NB4 (cell line): ENCODE data around the gene ARHGAP35.
A peak's percentile ranks its signal among the peaks of the same experiment; 100 is the strongest.
"Not testable (repeated sequence)": the region's sequence is repeated elsewhere in the genome, so short reads cannot be mapped to it uniquely, and the experiment has no call there.

Experiments
- DNase-seq: peaks from one replicate; pipeline ENCODE4 v3.0.0; 2010; ENCODE audit warnings: low read depth
- H3K4me3 ChIP-seq: one replicate; pipeline ENCODE4 v1.5.1; 2011; ENCODE audit warnings: mild to moderate bottlenecking, low read depth, low read length, moderate library complexity
- MYC ChIP-seq: IDR thresholded peaks from 2 replicates; pipeline ENCODE4 v1.6.1; 2011; ENCODE audit warnings: low read depth, low read length
- POLR2A ChIP-seq: IDR thresholded peaks from 2 replicates; pipeline ENCODE4 v1.6.1; 2011; ENCODE audit warnings: mild to moderate bottlenecking; ENCODE audit not compliant: insufficient read length; ENCODE audit errors: extremely low read depth
- TF ChIP-seq, protein P1 (sequence below): IDR thresholded peaks from 2 replicates; pipeline ENCODE4 v1.6.1; 2011; ENCODE audit warnings: low read depth, low read length
- TF ChIP-seq, protein P2 (sequence below): IDR thresholded peaks from one replicate; pipeline ENCODE4 v1.5.1; 2012; ENCODE audit warnings: low read depth, low read length

ARHGAP35 gene

DNA sequence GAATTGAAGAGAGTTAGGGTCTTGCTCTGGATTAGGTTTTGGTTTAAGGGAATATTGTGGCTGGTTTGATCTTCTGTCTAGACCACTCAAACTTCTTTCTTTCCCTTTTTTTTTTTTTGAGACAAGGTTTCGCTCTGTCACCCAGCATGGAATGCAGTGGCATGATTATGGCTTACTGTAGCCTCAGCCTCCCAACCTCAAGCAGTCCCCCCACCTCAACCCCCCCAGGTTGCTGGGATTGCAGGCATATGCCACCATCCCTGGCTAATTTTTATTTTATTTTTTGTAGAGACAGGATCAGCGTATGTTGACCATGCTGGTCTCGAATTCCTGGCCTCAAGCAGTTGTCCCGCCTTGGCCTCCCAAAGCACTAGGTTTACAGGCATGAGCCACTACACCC is 21.2 kb downstream of the ARHGAP35 start:
- no peak for DNase-seq
- H3K4me3 ChIP-seq = no peak overlapping the region
- no peak for TF ChIP-seq MYC
- TF ChIP-seq, protein P1, sequence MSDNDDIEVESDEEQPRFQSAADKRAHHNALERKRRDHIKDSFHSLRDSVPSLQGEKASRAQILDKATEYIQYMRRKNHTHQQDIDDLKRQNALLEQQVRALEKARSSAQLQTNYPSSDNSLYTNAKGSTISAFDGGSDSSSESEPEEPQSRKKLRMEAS = no peak
- TF ChIP-seq, protein P2, sequence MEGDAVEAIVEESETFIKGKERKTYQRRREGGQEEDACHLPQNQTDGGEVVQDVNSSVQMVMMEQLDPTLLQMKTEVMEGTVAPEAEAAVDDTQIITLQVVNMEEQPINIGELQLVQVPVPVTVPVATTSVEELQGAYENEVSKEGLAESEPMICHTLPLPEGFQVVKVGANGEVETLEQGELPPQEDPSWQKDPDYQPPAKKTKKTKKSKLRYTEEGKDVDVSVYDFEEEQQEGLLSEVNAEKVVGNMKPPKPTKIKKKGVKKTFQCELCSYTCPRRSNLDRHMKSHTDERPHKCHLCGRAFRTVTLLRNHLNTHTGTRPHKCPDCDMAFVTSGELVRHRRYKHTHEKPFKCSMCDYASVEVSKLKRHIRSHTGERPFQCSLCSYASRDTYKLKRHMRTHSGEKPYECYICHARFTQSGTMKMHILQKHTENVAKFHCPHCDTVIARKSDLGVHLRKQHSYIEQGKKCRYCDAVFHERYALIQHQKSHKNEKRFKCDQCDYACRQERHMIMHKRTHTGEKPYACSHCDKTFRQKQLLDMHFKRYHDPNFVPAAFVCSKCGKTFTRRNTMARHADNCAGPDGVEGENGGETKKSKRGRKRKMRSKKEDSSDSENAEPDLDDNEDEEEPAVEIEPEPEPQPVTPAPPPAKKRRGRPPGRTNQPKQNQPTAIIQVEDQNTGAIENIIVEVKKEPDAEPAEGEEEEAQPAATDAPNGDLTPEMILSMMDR = no peak
- no peak for TF ChIP-seq POLR2A

DNA sequence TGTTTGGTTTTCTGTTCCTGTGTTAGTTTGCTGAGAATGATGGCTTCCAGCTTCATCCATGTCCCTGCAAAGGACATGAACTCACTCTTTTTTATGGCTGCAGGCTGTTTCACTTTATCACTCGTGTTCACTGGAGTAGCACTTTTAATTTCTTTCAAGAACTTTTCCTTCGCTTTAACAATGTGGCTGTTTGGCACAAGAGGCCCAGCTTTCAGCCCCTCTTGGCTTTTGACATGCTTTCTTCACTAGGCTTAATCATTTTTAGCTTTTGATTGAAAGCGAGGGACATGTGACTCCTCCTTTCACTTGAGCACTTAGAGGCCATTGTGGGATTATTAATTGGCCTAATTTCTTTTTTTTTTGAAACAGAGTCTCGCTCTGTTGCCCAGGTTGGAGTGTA is 22.0 kb downstream of the ARHGAP35 start:
- not testable (repeated sequence) for DNase-seq, H3K4me3 ChIP-seq

DNA sequence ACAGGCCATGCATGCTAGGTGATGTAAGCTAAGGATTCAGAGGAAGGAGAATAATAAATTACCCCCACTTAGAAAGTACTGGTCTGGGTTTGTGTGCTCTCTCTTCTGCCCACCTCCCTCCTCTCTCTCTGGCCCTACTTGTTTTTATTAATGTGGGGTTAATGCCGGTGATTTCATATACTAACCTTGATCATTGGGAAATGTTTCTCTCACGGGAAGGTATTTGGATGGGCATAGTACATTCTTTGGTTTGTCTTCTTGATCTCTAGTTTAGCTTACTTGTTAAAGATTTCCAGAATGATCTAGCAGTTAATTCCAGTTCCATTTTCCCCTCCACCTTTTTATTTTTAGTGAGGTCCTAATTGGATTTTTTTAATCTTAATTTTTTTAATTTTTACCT is 24.6 kb downstream of the ARHGAP35 start:
- no peak overlapping the region for H3K4me3 ChIP-seq
- TF ChIP-seq, protein P2 = no peak
- TF ChIP-seq, protein P1 = no peak
- no peak for TF ChIP-seq POLR2A
- TF ChIP-seq MYC = no peak
- no peak for DNase-seq

DNA sequence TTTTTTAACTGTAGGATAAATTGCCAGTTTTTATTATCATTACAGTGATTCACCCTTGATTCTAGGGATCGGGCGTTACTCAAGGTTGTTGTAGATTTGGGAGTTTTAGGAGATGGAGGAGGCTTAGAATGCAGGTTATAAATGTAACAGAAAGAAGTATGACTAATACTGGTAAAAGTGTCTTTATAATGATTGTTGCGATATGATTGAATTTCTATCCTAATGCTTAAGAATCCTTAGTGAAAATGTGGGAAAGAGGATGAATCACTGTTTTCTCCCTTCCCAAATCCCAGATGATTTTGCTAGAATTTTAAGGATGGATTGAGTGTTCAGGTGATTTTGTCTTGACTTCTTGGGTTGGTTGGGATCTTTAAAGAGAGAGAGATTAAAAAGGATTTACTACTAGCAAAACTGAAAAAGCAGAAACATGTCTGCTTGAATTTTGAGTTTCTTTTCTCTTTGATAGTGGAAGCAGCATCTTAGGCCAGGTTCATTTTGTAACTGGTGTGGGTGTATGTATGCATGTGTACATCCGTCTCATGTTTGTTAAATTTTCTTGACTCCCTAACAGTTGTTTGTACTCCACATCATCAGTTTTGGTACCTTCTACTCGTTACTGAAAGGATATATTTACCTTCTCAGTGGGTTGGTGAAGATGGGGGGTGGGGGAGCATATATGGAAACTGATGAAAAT is 25.9 kb downstream of the ARHGAP35 start:
- H3K4me3 ChIP-seq = no peak overlapping the region
- TF ChIP-seq MYC (no peak), POLR2A (no peak)
- TF ChIP-seq, protein P2 = no peak
- TF ChIP-seq, protein P1 = no peak
- no peak for DNase-seq

DNA sequence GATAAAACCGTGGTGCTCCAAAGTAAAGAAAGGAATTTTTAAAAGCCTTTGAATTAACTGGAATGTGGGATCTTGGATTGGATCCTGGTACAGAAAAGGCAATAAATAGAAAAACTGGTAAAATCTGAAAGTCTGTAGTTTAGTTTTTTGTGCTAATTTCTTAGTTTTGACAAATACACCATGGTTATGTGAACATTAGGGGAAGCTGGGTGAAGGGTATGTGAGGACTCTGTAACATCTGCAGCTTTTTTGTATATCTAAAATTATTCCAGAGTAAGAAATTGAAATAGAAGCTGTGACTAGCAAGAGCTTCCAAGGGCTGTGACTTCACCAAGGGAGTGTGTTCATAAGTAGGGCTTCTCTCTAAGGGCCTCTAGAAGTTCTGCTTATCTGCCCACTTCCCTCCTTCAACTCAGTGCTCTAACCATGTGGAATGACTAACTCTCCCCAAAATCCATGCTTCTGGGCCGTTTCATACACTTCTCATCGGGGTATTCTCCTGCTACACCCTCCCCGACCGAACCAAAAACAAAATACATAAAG is 26.5 kb downstream of the ARHGAP35 start:
- no peak for TF ChIP-seq MYC
- TF ChIP-seq, protein P2 = no peak
- no peak overlapping the region for H3K4me3 ChIP-seq
- DNase-seq = peak; percentile 60

DNA sequence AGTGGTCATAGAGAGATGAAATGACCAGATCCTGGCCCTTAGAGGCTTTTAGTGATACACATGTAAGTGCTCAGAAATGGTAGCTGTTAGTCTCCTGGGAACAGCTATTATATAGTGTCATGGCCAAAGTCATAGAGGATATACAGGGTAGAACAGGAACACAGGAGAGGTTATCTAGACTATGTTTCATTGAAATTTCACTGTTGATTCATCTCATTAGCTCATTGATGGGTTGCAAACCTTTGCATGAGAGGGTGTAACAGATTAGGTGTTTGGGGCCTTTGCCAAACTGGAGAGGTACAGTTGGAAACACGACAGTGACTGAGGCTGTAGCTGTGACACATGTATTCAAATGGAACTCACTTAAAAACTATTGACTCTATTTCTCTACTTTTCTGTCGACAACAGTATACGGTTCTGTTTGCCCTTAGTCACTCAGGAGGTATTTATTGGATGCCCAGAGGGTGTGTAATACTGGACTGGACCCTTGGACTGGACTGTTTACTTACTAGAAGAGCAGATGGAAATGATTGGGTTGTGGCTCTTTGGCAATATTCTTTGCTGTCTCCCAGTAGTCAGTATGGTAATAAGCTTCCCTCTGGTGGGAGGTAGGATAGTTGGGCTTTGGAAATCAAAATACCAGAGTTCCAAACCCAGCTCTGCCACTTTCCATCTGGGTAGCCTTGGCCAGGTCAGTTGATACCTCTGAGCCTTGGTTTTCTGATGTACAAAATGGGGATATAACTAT is 29.8 kb downstream of the ARHGAP35 start:
- no peak for DNase-seq
- no peak overlapping the region for H3K4me3 ChIP-seq

More for the DNA sequence above, 29.8 kb downstream of the ARHGAP35 start:
- TF ChIP-seq, protein P2 = no peak
